VCaP (cell line): ENCODE measurements around the gene SLC16A3.
A peak's percentile ranks its signal among the peaks of the same experiment; 100 is the strongest.

Experiments
- H3K27ac ChIP-seq: fragments of 450-650 bp; 2 replicates; pipeline ENCODE4 v1.5.1; 2017
- TF ChIP-seq, protein P1 (sequence below): fragments of 450-650 bp; conservative IDR thresholded peaks from 2 replicates; pipeline ENCODE4 v1.5.1; 2017; ENCODE audit warnings: mild to moderate bottlenecking, moderate library complexity

Gene SLC16A3

GRCh38 chr17:82281076-82281475 is 52.2 kb downstream of the SLC16A3 start:
- H3K27ac ChIP-seq = no peak overlapping the region
- TF ChIP-seq, protein P1, sequence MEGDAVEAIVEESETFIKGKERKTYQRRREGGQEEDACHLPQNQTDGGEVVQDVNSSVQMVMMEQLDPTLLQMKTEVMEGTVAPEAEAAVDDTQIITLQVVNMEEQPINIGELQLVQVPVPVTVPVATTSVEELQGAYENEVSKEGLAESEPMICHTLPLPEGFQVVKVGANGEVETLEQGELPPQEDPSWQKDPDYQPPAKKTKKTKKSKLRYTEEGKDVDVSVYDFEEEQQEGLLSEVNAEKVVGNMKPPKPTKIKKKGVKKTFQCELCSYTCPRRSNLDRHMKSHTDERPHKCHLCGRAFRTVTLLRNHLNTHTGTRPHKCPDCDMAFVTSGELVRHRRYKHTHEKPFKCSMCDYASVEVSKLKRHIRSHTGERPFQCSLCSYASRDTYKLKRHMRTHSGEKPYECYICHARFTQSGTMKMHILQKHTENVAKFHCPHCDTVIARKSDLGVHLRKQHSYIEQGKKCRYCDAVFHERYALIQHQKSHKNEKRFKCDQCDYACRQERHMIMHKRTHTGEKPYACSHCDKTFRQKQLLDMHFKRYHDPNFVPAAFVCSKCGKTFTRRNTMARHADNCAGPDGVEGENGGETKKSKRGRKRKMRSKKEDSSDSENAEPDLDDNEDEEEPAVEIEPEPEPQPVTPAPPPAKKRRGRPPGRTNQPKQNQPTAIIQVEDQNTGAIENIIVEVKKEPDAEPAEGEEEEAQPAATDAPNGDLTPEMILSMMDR = no peak

DNA sequence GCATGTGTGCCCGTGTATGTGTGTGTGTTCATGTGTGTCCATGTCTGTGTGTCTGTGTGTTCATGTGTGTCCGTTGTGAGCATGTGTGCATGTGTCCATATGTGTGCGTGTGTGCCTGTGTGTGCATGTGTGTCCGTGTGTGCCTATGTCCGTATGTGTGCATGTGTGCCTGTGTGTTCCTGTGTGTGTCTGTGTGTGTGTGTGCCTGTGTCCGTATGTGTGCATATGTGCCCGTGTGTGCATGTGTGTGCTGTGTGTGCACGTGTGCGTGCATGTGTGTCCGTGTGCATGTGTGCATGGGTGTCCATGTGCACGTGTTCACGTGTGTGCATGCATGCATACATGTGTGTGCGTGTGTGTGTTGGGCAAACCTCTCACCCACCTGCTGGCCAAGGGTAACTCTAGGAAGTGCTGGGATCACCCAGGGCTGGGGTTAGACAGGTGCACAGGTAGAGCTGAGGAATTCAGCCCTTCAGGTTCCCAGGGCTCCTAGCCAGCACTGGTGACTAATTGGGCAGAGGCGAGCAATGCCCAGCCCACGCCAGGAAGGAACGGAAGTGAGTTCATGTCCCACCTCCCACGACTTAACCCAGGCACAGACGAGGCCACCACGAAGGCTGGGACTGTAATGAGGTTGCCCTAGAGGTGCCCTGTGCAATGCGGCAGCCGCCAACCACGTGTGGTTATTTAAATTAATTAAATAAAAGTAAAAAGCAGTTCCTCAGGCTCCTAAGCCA is 52.8 kb downstream of the SLC16A3 start:
- H3K27ac ChIP-seq = no peak overlapping the region

GRCh38 chr17:82282239-82283207 is 53.7 kb downstream of the SLC16A3 start:
- H3K27ac ChIP-seq = peak overlapping the region; percentile 31; the same call in 1 of the 2 replicates

More for the DNA sequence above, 52.8 kb downstream of the SLC16A3 start:
- TF ChIP-seq, protein P1 = no peak

GRCh38 chr17:82283208-82283749 is 54.4 kb downstream of the SLC16A3 start:
- H3K27ac ChIP-seq = peak overlapping the region; percentile 31; the same call in 1 of the 2 replicates
- TF ChIP-seq, protein P1 = no peak

More at GRCh38 chr17:82282239-82283207, 53.7 kb downstream of the SLC16A3 start:
- TF ChIP-seq, protein P1 = no peak

GRCh38 chr17:82285141-82285540 is 56.3 kb downstream of the SLC16A3 start:
- no peak overlapping the region for H3K27ac ChIP-seq
- TF ChIP-seq, protein P1 = no peak

- H3K27ac ChIP-seq = peak overlapping the region; percentile 84
- TF ChIP-seq, protein P1 = no peak
Measured at GRCh38 chr17:82287013-82287867, 58.4 kb downstream of the SLC16A3 start.
